Esophagus (tissue), 2 donors: ENCODE measurements around the gene CYFIP1. TPM values are rescaled to one million over a fixed set of nuclear protein-coding genes. Genes with fewer than 3 reads are reported as not detected.

Source experiments
- H3K27ac ChIP-seq, 2 donors: one replicate each; pipeline ENCODE4 v1.5.1; 2013; ENCODE audit warnings: low read depth in 2 of 2, mild to moderate bottlenecking in 2 of 2, inconsistent platforms in 1 of 2, low read length in 1 of 2, moderate library complexity in 1 of 2
- H3K27me3 ChIP-seq, 2 donors: one replicate each; pipeline ENCODE4 v1.6.1; 2013; ENCODE audit warnings: low read length in 2 of 2, control low read depth in 1 of 2, mild to moderate bottlenecking in 1 of 2; ENCODE audit not compliant: insufficient read depth in 2 of 2, control insufficient read depth in 1 of 2
- H3K36me3 ChIP-seq, 2 donors: one replicate each; pipeline ENCODE4 v1.6.1; 2013; ENCODE audit warnings: low read length in 1 of 2; ENCODE audit not compliant: control insufficient read depth in 2 of 2, insufficient read depth in 2 of 2
- H3K4me1 ChIP-seq, 2 donors: one replicate each; pipeline ENCODE4 v1.6.1; 2013; ENCODE audit warnings: low read length in 1 of 2; ENCODE audit not compliant: control insufficient read depth in 2 of 2, insufficient read depth in 2 of 2
- H3K4me3 ChIP-seq, 2 donors: one replicate each; pipeline ENCODE4 v1.5.1; 2013; ENCODE audit warnings: low read length in 2 of 2, mild to moderate bottlenecking in 2 of 2, low read depth in 1 of 2, moderate library complexity in 1 of 2
- H3K9me3 ChIP-seq, 2 donors: one replicate each; pipeline ENCODE4 v1.6.1; 2013; ENCODE audit warnings: mild to moderate bottlenecking in 2 of 2, low read depth in 1 of 2, low read length in 1 of 2, moderate library complexity in 1 of 2; ENCODE audit not compliant: control insufficient read depth in 2 of 2, insufficient read depth in 1 of 2
- WGBS, 2 donors: extraction: QIAGEN DNeasy Blood & Tissue Kit; methylation state at CpG; one replicate each; pipeline ENCODE4 v1.1.7; 2013; 5-methylcytosine and 5-hydroxymethylcytosine counted together
- polyA plus RNA-seq, 2 donors: library from polyadenylated mRNA; stranded (reverse); fragments of 200-250 nt; gene quantifications; one replicate each; pipeline ENCODE4 v1.2.3, GENCODE V29; 2013
- donor health status: healthy with polysubstance abuse.
- donor health status: Bipolar disorder and iron deficiency.

Gene CYFIP1
- polyA plus RNA-seq, 2 donors = 32.1 to 44.3 TPM

DNA sequence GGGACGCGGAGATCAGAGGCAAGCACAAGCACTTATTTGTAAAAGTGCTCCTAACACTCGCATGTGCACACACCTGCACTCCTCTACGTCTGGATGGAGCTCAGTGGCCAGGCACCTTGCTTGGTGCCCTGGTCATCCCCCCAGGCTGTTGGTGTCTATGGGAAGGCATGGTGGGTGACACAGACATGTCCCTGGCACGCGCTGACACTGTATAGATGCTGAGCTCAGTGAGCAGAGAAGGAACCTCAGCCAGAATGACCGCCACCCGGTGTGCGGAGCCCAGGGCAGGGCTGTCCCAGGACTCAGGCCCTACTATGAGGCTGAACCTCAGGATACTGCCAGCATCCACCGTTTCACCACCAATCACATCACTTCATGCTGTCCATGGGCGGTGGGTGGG, 77.2 kb downstream of the CYFIP1 start:
- WGBS, 2 donors = 94 to 97% methylated on average over 11 of the region's 11 CpGs
- Histone ChIP-seq H3K27me3 (no peaks in the 10 kb centered on the region), H3K9me3 (no peaks in the 10 kb centered on the region), H3K27ac (no peak overlapping the region), H3K4me3 (no peak overlapping the region), H3K4me1 (no peaks in the 10 kb centered on the region), H3K36me3 (peaks cover 6 to 37% of the 10 kb centered on the region in 2 donors)

DNA sequence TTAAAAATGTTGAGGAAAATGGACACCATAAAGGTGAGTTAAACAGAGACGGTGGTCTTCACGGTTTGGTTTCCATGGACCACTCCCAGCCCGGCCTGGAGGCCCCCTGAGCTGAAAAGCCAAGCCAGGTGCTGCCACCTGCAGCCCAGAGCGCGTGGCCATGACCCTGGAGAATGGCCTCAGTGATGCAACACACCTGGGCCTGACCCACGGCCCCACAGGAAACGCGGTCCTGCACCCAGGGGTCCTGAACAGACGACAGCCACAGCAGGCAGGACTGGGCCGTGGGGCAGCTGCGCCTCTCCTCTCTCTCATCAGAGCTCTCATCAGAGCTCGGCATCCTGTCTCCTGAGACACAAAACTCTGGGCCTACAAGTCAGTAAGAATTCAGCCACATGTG, 77.6 kb downstream of the CYFIP1 start:
- Histone ChIP-seq H3K27me3 (no peaks in the 10 kb centered on the region), H3K27ac (no peak overlapping the region), H3K4me1 (no peaks in the 10 kb centered on the region), H3K36me3 (peaks cover 5 to 36% of the 10 kb centered on the region in 2 donors), H3K4me3 (no peak overlapping the region), H3K9me3 (no peaks in the 10 kb centered on the region)
- 81 to 86% methylated on average over 12 of the region's 12 CpGs for WGBS, 2 donors

DNA sequence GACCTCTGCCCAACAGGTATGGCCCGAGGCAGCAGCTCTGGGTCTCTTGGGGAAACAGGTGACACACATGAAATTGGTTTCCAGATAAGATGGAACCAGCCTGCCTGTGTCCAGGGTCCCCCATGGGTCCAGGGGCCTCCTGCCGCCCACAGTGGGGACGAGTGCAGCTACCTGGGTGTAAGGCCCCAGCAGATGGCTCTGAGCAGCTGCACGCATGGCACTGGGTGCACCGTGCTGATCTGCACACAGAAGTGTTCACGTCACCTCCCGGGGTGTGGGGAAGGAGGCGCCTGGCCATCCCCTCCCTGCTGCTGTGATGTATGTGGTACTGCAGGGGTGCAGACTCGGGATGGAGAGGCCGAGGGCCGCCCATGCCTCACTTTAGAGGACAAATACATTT, 78.1 kb downstream of the CYFIP1 start:
- WGBS, 2 donors = 92 to 94% methylated on average over 11 of the region's 11 CpGs
- Histone ChIP-seq H3K4me3 (no peak overlapping the region), H3K27ac (no peak overlapping the region), H3K4me1 (no peaks in the 10 kb centered on the region), H3K9me3 (no peaks in the 10 kb centered on the region), H3K27me3 (no peaks in the 10 kb centered on the region), H3K36me3 (peaks cover 0 to 32% of the 10 kb centered on the region in 2 donors)

DNA sequence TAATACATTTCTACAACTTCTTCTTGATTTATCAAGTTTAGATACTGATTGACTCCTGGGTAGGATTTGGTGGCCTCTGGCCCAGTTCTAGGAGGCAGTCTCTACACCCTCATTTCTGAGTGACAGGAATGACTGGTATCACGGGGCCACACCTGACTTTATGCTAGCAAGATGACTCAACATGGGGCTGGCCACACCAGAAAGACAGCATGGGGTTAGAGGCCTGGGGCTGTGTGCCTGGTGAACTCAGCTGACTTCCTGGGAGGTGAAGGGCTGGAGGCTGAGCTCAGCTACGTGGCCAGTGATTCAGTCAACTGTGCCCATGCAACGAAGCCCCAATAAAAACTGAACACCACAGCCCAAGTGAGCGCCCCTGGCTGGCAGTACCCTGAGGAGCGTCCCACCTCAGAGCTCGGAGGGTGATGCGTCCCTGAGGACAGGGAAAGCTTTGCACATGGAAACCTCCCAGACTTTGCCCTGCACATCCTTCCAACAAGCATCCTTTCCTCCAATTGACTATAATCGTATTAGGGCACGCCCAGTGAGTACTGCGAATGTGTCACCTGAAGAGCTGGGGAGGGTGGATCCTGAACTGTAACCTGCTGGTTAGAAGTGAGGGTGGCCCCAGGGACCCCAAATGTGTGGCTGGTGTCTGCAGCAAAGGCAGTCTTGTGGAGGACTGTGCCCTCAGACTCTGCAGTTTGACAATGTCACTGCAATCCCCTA, 84.5 kb downstream of the CYFIP1 start:
- H3K27ac ChIP-seq = peak overlapping the region; percentile 72 to 92
- H3K9me3 ChIP-seq = no peaks in the 10 kb centered on the region
- H3K36me3 ChIP-seq = peaks cover 14 to 29% of the 10 kb centered on the region in 2 donors
- peaks cover 0 to 7% of the 10 kb centered on the region in 2 donors for H3K4me1 ChIP-seq
- WGBS, 2 donors = 75 to 84% methylated on average over 10 of the region's 10 CpGs
- H3K27me3 ChIP-seq = no peaks in the 10 kb centered on the region
- no peak overlapping the region for H3K4me3 ChIP-seq

DNA sequence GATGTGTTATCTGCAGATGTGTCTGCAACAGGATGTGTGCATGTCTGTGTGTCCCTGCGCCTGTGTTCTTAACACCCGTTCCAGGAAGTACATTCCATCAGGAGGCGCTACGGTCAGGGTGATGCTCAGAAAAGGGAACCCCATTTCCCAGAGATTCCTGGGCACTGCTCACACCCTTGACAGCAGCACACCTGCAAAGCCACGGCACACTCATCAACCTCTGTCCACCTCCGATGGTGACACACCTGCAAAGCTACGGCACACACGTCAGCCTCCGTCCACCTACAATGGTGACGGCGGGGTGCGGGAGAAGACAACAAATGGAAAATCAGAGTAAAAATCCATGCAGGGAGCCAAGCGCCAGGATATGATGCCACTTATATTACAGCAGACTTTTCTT, 86.3 kb downstream of the CYFIP1 start:
- H3K4me1 ChIP-seq = peaks cover 0 to 7% of the 10 kb centered on the region in 2 donors
- 94 to 96% methylated on average over 13 of the region's 13 CpGs for whole genome bisulfite sequencing, 2 donors
- no peak overlapping the region for H3K4me3 ChIP-seq
- no peaks in the 10 kb centered on the region for H3K27me3 ChIP-seq
- no peak overlapping the region for H3K27ac ChIP-seq
- peaks cover 14 to 28% of the 10 kb centered on the region in 2 donors for H3K36me3 ChIP-seq
- H3K9me3 ChIP-seq = no peaks in the 10 kb centered on the region

DNA sequence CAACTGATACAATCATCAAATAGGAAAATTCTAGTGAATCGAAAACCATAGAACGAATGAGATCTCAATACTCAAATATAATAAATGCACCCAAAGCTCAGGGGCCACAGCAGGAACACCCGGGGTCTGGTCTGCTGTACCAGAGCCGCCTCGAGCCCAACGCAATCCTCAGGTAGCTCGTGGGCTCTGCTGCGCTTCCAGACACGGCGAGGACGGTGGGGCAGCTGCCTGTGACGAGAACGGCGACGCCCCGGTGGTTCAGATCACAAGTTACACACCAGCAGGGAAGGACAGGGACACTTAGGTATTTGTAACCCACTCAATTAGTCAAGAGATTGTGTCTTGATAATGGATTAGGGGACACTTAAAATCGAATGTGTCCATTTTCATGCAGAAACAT, 87.1 kb downstream of the CYFIP1 start:
- peaks cover 0 to 7% of the 10 kb centered on the region in 2 donors for H3K4me1 ChIP-seq
- H3K27me3 ChIP-seq = no peaks in the 10 kb centered on the region
- H3K4me3 ChIP-seq = no peak overlapping the region
- H3K27ac ChIP-seq = no peak overlapping the region
- H3K36me3 ChIP-seq = peaks cover 14 to 28% of the 10 kb centered on the region in 2 donors
- WGBS, 2 donors = 93 to 94% methylated on average over 17 of the region's 17 CpGs
- H3K9me3 ChIP-seq = no peaks in the 10 kb centered on the region

DNA sequence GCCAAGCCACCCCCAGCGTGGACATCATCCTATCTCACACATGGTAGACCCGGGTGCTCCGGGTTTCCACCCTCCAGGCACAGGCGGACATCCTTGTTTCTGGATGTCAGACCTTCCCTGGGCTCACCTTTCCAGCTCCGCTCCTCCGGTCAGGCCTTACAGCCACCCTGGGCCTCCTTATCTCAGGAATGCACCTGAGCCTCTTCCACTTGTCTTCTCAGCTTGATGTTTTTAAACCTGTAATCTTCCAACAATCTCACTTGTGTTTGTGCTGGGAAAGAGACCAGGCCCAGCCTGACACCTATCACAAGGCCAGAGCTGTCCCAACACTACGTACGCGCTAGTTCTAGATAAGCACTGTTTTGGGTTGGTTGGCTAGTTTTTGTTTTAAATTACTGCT, 87.8 kb downstream of the CYFIP1 start:
- peaks cover 0 to 7% of the 10 kb centered on the region in 2 donors for H3K4me1 ChIP-seq
- H3K27ac ChIP-seq = no peak overlapping the region
- no peak overlapping the region for H3K4me3 ChIP-seq
- H3K27me3 ChIP-seq = no peaks in the 10 kb centered on the region
- 84 to 93% methylated on average over 9 of the region's 9 CpGs for WGBS, 2 donors
- H3K9me3 ChIP-seq = no peaks in the 10 kb centered on the region
- H3K36me3 ChIP-seq = peaks cover 14 to 30% of the 10 kb centered on the region in 2 donors

DNA sequence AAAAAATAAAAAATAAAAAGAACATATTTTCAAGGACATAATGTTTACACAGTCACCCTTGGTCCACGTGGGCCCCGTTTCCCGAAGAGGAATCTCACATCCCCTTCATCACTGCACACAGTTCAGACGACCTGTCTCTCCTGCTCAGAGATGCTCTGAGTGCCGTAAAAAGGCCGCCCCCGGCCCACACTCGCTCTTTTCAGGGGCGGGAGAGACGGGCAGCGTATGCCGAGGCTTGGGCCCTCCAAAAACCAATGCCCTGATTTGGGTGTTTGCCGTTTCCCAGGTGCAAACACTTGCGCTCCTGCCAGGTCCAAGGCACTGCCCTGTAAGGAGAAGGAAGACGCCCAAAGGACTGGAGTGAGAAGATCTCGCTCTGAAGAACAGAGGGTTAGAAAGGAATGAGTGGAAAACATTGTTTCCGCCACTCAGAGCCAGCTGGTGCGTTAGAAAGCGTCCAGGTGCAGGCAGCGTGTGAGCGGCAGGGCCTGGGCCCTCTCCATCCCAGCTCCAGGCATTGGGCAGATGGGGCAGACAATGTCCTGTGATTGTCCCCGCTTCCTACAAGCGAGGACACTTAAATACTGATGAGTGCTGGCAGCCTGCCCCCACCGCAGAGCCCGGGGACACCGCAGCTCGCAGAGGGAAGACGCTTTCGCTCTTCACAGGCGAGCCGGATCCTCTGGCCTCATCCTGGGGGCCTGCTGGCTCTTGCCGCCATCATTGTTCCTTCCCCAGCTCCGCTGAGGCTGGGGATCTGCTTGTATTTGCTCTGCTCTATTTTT, 88.5 kb downstream of the CYFIP1 start:
- H3K4me3 ChIP-seq = no peak overlapping the region
- peaks cover 14 to 33% of the 10 kb centered on the region in 2 donors for H3K36me3 ChIP-seq
- H3K27ac ChIP-seq = no peak overlapping the region
- no peaks in the 10 kb centered on the region for H3K27me3 ChIP-seq
- 91% methylated on average over 33 of the region's 33 CpGs for WGBS, 2 donors
- H3K4me1 ChIP-seq = peaks cover 0 to 7% of the 10 kb centered on the region in 2 donors
- H3K9me3 ChIP-seq = no peaks in the 10 kb centered on the region

DNA sequence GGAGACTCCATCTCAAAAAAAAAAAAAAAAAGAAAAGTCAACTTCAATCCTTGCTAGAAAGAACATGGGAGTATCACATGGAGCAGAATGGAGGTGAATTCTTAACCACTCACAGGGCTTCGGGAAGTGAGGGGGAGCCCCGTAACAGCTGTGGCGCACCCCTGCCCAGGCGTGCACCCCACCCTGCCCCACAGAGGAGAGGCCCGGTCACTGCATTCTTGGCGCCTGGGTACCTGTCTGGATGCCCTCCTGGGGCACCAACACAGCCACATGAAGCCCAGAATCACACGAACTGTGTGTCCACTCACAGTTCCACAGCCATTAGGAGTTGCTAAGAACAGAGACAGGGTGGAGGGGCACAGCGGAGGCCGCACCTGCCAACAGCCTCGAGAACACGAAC, 89.9 kb downstream of the CYFIP1 start:
- Histone ChIP-seq H3K27ac (no peak overlapping the region), H3K4me3 (no peak overlapping the region), H3K36me3 (peaks cover 11 to 32% of the 10 kb centered on the region in 2 donors), H3K27me3 (no peaks in the 10 kb centered on the region), H3K9me3 (no peaks in the 10 kb centered on the region), H3K4me1 (no peaks in the 10 kb centered on the region)
- WGBS, 2 donors = 92 to 97% methylated on average over 11 of the region's 11 CpGs
